Activated CD4-positive, CD25-positive, alpha-beta regulatory T cell (primary cell): ENCODE measurements around the gene SLC40A1.

Source experiments
- DNase-seq, 4 experiments: peaks; one replicate each; lab custom pipeline; 2025; lab: John Stamatoyannopoulos, UW

Gene SLC40A1

GRCh38 chr2:189569295-189569910 lies 11.2 kb downstream of the SLC40A1 start:
- no peak for DNase-seq

- no peak for DNase-seq
Observed at GRCh38 chr2:189566046-189566445, 14.5 kb downstream of the SLC40A1 start.

DNA sequence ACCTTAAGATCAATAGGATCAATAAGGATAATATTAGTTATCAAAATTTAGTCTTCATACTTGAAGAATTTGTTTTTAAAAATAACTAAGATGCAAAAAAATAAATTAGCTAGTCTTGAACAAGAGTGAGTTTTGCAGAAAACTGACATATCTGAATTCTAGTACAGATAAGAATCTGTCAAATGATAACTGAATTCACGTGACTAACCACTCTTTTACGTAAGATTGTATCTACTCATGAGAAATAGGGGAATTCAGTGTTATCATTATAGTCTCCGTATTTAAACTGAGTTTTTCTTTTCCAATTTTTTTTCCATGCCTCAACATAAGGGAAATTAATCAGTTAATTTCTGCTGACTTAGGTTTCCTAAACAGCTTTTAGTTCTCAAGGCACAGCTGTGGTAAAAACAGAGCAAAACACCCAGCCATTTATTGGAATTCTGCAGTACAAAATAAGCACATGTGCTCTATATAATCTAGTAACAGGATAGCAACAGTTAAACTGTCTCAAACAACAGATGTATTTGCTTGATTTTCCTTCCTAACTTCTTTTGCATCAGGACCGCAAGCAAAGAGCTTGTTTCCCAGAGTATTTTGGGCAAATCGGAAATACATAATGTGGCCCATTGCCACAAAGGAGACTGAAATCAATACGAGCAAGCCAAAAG lies 19.1 kb downstream of the SLC40A1 start:
- DNase-seq, result no peak

- DNase-seq, result no peak
Observed at GRCh38 chr2:189560273-189560586, 20.4 kb downstream of the SLC40A1 start.

GRCh38 chr2:189559579-189560272 lies 20.9 kb downstream of the SLC40A1 start:
- DNase-seq, result no peak

- no peak for DNase-seq
Observed at GRCh38 chr2:189558516-189559272, 21.9 kb downstream of the SLC40A1 start.

- no peak for DNase-seq
Observed at GRCh38 chr2:189557373-189557772, 23.2 kb downstream of the SLC40A1 start.

DNA sequence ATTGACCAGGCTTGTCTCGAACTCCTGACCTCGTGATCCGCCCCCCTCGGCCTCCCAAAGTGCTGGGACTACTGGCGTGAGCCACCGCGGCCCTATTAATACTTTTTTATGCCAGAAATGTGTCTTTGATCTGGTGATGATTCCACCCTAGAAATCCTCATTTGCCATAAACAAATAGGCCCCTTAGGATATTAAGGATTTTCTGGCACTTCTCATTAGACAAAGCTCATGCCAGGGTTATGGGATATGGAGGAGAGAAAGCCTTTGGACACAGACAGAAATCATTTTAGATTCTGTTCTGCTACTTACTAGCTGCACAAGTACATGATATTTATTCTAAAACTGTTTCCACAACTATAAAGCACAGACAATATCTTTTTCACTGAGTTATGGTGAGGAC lies 24.1 kb downstream of the SLC40A1 start:
- DNase-seq, result no peak

- DNase-seq, result no peak
Observed at GRCh38 chr2:189555232-189555631, 25.4 kb downstream of the SLC40A1 start.

GRCh38 chr2:189553504-189554088 lies 27.0 kb downstream of the SLC40A1 start:
- DNase-seq, result no peak

- no peak for DNase-seq
Observed at GRCh38 chr2:189552991-189553404, 27.6 kb downstream of the SLC40A1 start.

GRCh38 chr2:189552334-189552990 lies 28.1 kb downstream of the SLC40A1 start:
- no peak for DNase-seq

DNA sequence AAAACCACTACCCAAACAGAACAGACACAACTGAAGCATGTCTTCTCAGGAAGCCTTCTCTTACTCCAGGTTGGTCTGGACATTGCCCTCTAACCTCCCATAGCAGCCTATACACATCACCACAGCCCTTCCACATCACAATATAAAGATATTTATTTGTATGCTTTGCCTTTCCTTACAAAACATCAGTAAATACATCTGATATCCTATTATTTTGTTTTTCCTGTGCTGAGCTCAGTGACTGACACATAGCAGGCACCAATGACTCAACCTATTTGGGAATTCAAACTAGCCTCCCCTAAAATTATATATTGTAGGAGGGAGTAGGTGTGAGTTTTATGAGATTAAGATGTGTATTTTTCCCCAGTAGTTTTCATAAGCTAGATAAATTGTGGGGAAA lies 28.8 kb downstream of the SLC40A1 start:
- DNase-seq, result no peak

DNA sequence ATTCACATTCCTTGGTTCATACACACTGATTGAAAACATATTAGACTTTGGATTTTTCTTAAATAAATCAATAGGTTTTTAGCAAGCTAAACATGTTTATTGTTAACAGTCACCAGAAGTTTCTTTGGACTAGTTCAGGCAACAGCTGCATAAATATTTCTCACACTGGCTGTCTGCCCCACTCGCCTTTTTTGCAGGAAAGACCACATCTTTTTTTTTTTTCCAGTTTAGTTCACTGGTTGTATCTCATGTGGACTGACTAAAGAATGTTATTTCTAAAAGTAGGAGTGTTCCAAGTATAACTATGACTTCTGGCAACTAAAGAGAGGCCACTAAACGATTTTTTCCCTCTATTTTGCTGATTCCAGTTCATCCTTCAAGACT lies 31.1 kb downstream of the SLC40A1 start:
- DNase-seq, result no peak

- DNase-seq, result no peak
Observed at GRCh38 chr2:189548666-189549448, 31.7 kb downstream of the SLC40A1 start.

DNA sequence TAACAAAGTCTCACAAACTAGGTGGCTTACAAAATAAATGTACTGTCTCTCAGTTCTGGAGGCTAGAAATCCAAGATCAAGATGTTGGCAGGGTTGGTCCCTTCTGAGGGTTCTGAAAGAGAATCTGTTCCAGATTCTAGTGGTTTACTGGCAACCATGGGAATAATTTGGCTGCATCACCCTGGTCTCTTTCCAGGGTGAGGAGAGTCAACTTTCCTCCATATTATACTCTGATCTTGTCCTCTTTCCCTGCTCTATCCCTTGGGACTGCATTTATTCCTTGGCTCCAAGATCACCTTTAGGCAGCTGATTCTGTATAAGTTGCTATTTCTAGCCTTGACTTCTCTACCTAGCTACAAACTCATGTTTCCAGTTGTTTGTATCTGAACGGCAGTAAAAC lies 35.2 kb downstream of the SLC40A1 start:
- DNase-seq, result no peak

- DNase-seq, result no peak
Observed at GRCh38 chr2:189544318-189545042, 36.1 kb downstream of the SLC40A1 start.

DNA sequence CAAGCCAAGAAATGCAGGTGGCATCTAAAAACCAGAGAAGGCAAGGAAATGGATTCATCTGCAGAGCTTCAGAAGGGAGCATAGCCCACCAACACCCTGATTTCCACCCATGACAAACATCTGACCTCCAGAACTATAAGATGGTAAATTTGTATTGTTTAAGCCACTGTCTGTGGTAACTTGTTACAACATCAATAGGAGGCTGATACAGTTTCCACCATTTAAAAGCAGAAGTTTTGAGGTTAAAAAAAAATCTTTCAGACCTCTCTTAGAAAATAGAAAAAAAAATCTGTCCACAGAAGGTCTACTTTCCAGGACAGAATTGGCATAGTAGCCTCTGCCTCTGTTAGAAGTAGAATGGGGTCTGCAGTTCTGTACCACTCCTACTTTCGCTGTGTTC lies 37.2 kb downstream of the SLC40A1 start:
- no peak for DNase-seq

DNA sequence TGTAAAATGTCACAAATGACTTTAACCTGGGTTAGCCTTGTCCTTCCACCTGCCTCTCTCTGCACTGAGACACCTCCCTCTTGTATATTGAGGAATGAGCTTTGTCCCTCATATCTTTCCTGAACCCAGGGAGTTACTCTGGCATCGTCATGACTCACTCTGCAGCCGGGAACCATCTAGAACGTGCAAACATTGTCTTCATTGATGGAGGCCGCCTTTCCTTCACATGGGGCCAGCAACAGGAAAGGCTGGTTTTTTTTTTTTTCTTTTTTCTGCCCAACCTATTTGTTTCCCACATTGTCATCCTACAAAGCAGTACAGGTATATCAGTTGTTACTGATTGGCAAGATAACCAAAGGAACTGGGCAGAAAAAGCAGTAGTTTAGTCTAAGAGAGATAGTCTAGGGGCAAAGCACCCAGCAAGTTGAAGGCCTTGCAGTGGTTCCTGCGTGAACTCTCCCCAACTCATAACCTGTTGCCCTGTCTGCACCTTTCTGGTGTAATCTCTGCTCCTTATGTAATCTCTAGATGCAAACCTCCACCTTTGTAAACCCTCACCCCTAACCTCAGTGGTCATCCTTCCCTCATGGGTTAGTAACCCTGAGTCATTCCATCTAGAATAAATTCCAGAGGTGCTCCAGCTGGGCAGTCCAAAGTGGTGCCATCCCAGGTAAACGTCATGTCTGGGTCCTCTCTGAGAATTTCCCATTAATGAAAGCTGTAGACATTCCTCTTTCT lies 38.3 kb downstream of the SLC40A1 start:
- no peak for DNase-seq

DNA sequence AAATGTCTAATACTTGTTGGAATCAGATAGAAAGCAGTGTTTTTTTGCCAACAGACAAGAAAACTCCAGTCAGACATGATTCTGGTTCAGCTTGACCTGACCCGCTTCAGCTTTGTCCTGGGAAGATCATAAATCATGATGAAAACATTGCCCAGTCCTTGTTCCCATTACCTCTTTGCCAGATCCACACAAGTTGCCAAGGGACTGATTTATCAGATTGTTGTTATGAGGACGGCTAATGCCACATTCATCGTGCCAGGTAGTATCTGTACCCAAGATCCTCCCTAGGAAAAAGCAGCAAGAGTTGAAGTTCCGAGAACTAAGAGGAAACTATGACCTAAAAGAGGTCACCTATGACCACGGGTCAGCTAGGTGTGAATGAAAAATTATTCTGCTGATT lies 39.0 kb downstream of the SLC40A1 start:
- no peak for DNase-seq
